Measurements from ENCODE around the gene SYT3.

SYT3 gene

DNA sequence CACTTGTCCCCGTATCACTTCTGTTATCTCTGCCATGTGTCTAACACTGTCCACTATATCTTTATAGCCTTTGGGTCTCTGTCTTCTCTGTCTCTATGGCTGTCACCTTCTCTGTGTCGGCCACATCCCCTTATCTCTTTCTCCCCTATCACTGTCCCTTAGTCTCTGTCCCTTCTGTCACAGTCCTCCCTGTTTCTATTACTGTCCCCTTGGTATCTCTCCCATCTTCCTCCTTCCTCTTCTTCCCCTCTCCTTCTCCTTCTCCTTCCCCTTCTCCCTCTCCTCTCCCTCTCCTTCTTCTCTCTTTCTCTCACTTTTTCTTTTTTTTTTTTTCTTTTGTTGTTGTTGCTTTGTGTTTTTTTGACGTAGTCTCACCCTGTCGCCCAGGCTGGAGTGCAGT is 36.7 kb downstream of the SYT3 start:
- H3K27ac ChIP-seq (ENCODE audit: extremely low read depth, low read depth, low read length): no peak overlapping the region
- no peaks in the 10 kb centered on the region for H3K36me3 ChIP-seq (ENCODE audit: control insufficient read depth in 2 of 2, insufficient read depth in 1 of 2, low read length in 2 of 2)
- TF ChIP-seq ZNF366 (tag by site-specific recombination; conservative IDR thresholded peaks at IDR 0.05) (peak; percentile 37; the same call in 1 of the 2 replicates), KLF1 (tag by site-specific recombination; IDR thresholded peaks at IDR 0.05) (no peak), MZF1 (tag by site-specific recombination; IDR thresholded peaks at IDR 0.05; ENCODE audit: borderline replicate concordance) (no peak), SP3 (tag by site-specific recombination; IDR thresholded peaks at IDR 0.05) (no peak), ZNF302 (tag by site-specific recombination; IDR thresholded peaks at IDR 0.05; ENCODE audit: low read depth) (no peak), KLF16 (tag by site-specific recombination; IDR thresholded peaks at IDR 0.05) (no peak), PRDM1 (tag by site-specific recombination; IDR thresholded peaks at IDR 0.05) (peak; percentile 72), KLF9 (tag by site-specific recombination; IDR thresholded peaks at IDR 0.05; ENCODE audit: low read depth) (no peak), ZFP3 (tag by site-specific recombination; IDR thresholded peaks at IDR 0.05; ENCODE audit: low read depth) (no peak), TRIM28 (IDR thresholded peaks at IDR 0.05; ENCODE audit: borderline replicate concordance, low read length) (no peak), ZNF391 (tag by site-specific recombination; IDR thresholded peaks at IDR 0.05; ENCODE audit: borderline replicate concordance, low read depth) (no peak), ZEB2 (tag by site-specific recombination; IDR thresholded peaks at IDR 0.05) (no peak), ZIC2 (tag by site-specific recombination; IDR thresholded peaks at IDR 0.05) (no peak)
- TF ChIP-seq, protein P1, sequence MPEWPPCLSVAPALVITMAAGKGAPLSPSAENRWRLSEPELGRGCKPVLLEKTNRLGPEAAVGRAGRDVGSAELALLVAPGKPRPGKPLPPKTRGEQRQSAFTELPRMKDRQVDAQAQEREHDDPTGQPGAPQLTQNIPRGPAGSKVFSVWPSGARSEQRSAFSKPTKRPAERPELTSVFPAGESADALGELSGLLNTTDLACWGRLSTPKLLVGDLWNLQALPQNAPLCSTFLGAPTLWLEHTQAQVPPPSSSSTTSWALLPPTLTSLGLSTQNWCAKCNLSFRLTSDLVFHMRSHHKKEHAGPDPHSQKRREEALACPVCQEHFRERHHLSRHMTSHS (tag by site-specific recombination; IDR thresholded peaks at IDR 0.05): no peak
- TF ChIP-seq, protein P2, sequence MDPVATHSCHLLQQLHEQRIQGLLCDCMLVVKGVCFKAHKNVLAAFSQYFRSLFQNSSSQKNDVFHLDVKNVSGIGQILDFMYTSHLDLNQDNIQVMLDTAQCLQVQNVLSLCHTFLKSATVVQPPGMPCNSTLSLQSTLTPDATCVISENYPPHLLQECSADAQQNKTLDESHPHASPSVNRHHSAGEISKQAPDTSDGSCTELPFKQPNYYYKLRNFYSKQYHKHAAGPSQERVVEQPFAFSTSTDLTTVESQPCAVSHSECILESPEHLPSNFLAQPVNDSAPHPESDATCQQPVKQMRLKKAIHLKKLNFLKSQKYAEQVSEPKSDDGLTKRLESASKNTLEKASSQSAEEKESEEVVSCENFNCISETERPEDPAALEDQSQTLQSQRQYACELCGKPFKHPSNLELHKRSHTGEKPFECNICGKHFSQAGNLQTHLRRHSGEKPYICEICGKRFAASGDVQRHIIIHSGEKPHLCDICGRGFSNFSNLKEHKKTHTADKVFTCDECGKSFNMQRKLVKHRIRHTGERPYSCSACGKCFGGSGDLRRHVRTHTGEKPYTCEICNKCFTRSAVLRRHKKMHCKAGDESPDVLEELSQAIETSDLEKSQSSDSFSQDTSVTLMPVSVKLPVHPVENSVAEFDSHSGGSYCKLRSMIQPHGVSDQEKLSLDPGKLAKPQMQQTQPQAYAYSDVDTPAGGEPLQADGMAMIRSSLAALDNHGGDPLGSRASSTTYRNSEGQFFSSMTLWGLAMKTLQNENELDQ (tag by site-specific recombination; IDR thresholded peaks at IDR 0.05; ENCODE audit: low read depth): no peak
- TF ChIP-seq, protein P3, sequence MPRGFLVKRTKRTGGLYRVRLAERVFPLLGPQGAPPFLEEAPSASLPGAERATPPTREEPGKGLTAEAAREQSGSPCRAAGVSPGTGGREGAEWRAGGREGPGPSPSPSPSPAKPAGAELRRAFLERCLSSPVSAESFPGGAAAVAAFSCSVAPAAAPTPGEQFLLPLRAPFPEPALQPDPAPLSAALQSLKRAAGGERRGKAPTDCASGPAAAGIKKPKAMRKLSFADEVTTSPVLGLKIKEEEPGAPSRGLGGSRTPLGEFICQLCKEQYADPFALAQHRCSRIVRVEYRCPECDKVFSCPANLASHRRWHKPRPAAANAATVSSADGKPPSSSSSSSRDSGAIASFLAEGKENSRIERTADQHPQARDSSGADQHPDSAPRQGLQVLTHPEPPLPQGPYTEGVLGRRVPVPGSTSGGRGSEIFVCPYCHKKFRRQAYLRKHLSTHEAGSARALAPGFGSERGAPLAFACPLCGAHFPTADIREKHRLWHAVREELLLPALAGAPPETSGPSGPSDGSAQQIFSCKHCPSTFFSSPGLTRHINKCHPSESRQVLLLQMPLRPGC (tag by site-specific recombination; IDR thresholded peaks at IDR 0.05): no peak
- TF ChIP-seq, protein P4, sequence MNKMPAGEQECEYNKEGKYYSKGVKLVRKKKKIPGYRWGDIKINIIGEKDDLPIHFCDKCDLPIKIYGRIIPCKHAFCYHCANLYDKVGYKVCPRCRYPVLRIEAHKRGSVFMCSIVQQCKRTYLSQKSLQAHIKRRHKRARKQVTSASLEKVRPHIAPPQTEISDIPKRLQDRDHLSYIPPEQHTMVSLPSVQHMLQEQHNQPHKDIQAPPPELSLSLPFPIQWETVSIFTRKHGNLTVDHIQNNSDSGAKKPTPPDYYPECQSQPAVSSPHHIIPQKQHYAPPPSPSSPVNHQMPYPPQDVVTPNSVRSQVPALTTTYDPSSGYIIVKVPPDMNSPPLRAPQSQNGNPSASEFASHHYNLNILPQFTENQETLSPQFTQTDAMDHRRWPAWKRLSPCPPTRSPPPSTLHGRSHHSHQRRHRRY (tag by site-specific recombination; IDR thresholded peaks at IDR 0.05): no peak
- TF ChIP-seq, protein P5, sequence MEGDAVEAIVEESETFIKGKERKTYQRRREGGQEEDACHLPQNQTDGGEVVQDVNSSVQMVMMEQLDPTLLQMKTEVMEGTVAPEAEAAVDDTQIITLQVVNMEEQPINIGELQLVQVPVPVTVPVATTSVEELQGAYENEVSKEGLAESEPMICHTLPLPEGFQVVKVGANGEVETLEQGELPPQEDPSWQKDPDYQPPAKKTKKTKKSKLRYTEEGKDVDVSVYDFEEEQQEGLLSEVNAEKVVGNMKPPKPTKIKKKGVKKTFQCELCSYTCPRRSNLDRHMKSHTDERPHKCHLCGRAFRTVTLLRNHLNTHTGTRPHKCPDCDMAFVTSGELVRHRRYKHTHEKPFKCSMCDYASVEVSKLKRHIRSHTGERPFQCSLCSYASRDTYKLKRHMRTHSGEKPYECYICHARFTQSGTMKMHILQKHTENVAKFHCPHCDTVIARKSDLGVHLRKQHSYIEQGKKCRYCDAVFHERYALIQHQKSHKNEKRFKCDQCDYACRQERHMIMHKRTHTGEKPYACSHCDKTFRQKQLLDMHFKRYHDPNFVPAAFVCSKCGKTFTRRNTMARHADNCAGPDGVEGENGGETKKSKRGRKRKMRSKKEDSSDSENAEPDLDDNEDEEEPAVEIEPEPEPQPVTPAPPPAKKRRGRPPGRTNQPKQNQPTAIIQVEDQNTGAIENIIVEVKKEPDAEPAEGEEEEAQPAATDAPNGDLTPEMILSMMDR (tag by site-specific recombination; IDR thresholded peaks at IDR 0.05): no peak
- H3K4me3 ChIP-seq (ENCODE audit: low read depth, low read length): no peak overlapping the region
- H3K4me1 ChIP-seq (ENCODE audit: control insufficient read depth, insufficient read depth, low read length): peaks cover 2% of the 10 kb centered on the region; the same call in 1 of the 2 replicates
- no peaks in the 10 kb centered on the region for H3K9me3 ChIP-seq (ENCODE audit: control insufficient read depth, insufficient read depth, low read depth, low read length)
- CTCF ChIA-PET: no interaction called here
- POLR2A ChIA-PET: no interaction called here

DNA sequence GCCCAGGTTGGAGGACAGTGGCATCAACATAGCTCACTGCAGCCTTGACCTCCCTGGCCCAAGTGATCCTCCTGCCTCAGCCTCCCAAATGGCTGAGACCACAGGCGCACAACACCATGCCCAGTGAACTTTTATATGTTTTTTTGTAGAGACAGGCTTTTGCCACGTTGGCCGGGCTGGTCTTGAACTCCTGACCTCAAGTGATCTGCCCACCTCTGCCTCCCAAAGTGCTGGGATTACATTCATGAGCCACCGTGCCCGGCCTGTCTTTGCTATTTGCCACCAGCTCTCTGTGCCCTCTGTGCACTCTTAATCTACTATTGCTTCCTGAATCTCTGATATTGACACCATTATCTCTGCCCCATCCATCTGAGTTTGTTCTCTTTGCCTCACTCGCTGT is 37.2 kb downstream of the SYT3 start:
- H3K36me3 ChIP-seq (ENCODE audit: control insufficient read depth in 2 of 2, insufficient read depth in 1 of 2, low read length in 2 of 2): no peaks in the 10 kb centered on the region
- no peak overlapping the region for H3K4me3 ChIP-seq (ENCODE audit: low read depth, low read length)
- CTCF ChIA-PET: interaction anchor here (1.9 kb wide), 1 partner anchor 65 kb away, joined by 6 read pairs; no protein-coding TSS in a partner anchor
- POLR2A ChIA-PET: no interaction called here
- TF ChIP-seq, protein P6, sequence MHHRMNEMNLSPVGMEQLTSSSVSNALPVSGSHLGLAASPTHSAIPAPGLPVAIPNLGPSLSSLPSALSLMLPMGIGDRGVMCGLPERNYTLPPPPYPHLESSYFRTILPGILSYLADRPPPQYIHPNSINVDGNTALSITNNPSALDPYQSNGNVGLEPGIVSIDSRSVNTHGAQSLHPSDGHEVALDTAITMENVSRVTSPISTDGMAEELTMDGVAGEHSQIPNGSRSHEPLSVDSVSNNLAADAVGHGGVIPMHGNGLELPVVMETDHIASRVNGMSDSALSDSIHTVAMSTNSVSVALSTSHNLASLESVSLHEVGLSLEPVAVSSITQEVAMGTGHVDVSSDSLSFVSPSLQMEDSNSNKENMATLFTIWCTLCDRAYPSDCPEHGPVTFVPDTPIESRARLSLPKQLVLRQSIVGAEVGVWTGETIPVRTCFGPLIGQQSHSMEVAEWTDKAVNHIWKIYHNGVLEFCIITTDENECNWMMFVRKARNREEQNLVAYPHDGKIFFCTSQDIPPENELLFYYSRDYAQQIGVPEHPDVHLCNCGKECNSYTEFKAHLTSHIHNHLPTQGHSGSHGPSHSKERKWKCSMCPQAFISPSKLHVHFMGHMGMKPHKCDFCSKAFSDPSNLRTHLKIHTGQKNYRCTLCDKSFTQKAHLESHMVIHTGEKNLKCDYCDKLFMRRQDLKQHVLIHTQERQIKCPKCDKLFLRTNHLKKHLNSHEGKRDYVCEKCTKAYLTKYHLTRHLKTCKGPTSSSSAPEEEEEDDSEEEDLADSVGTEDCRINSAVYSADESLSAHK (tag by site-specific recombination; IDR thresholded peaks at IDR 0.05): no peak
- no peak for TF ChIP-seq ZNF350 (tag by site-specific recombination; IDR thresholded peaks at IDR 0.05)
- peaks cover 2% of the 10 kb centered on the region; the same call in 1 of the 2 replicates for H3K4me1 ChIP-seq (ENCODE audit: control insufficient read depth, insufficient read depth, low read length)
- H3K9me3 ChIP-seq (ENCODE audit: control insufficient read depth, insufficient read depth, low read depth, low read length): no peaks in the 10 kb centered on the region
- H3K27ac ChIP-seq (ENCODE audit: extremely low read depth, low read depth, low read length): no peak overlapping the region

All from HEK293 (cell line).